GM10266 (cell line): ENCODE measurements around the gene CEACAM6.

Experiments used
- DNase-seq: peaks from one replicate; pipeline ENCODE4 v3.0.0; 2012; ENCODE audit errors: extremely low spot score
- CTCF ChIP-seq: IDR thresholded peaks from 2 replicates; pipeline ENCODE4 v1.5.1; 2012; ENCODE audit warnings: mild to moderate bottlenecking, low read depth; ENCODE audit not compliant: control insufficient read depth, insufficient read depth; ENCODE audit errors: missing control alignments

Gene CEACAM6

GRCh38 chr19:41735071-41735600 is 20.2 kb upstream of the CEACAM6 start:
- no peak for TF ChIP-seq CTCF
- DNase-seq: no peak

- no peak for DNase-seq
- TF ChIP-seq CTCF: no peak
Measured at GRCh38 chr19:41739361-41739760, 16.0 kb upstream of the CEACAM6 start.

GRCh38 chr19:41740415-41741243 is 14.7 kb upstream of the CEACAM6 start:
- no peak for TF ChIP-seq CTCF
- no peak for DNase-seq

- DNase-seq: no peak
- TF ChIP-seq CTCF: no peak
Measured at GRCh38 chr19:41741244-41741554, 14.1 kb upstream of the CEACAM6 start.

GRCh38 chr19:41744850-41745249 is 10.5 kb upstream of the CEACAM6 start:
- DNase-seq: no peak

GRCh38 chr19:41745756-41746155 is 9.6 kb upstream of the CEACAM6 start:
- TF ChIP-seq CTCF: no peak
- no peak for DNase-seq

More at GRCh38 chr19:41744850-41745249, 10.5 kb upstream of the CEACAM6 start:
- no peak for TF ChIP-seq CTCF

- peak; percentile 41 for DNase-seq
- peak; percentile 56 for TF ChIP-seq CTCF
Measured at GRCh38 chr19:41746593-41747227, 8.6 kb upstream of the CEACAM6 start.
